Duodenal mucosa (tissue), 2 donors: ENCODE measurements around the gene PIK3C2B.
"Not testable (repeated sequence)": the region's sequence is repeated elsewhere in the genome, so short reads cannot be mapped to it uniquely, and the experiment has no call there.

ENCODE experiments used
- H3K27ac ChIP-seq: one replicate; pipeline ENCODE4 v1.7.0; 2013; ENCODE audit warnings: low read depth, low read length
- H3K27me3 ChIP-seq, 2 donors: one replicate each; pipeline ENCODE4 v1.7.0; 2013; ENCODE audit warnings: low read length in 2 of 2, control low read depth in 1 of 2; ENCODE audit not compliant: insufficient read depth in 2 of 2, control insufficient read depth in 1 of 2
- H3K36me3 ChIP-seq, 2 donors: one replicate each; pipeline ENCODE4 v1.7.0; 2013; ENCODE audit warnings: low read length in 2 of 2, control low read depth in 1 of 2; ENCODE audit not compliant: insufficient read depth in 2 of 2, control insufficient read depth in 1 of 2
- H3K4me1 ChIP-seq, 2 donors: one replicate each; pipeline ENCODE4 v1.7.0; 2013; ENCODE audit warnings: low read length in 2 of 2, control low read depth in 1 of 2; ENCODE audit not compliant: insufficient read depth in 2 of 2, control insufficient read depth in 1 of 2
- H3K4me3 ChIP-seq, 2 donors: one replicate each; pipeline ENCODE4 v1.7.0; 2013; ENCODE audit warnings: low read length in 2 of 2, low read depth in 1 of 2
- H3K9ac ChIP-seq, 2 donors: one replicate each; pipeline ENCODE4 v1.7.0; 2013; ENCODE audit warnings: low read length in 2 of 2, low read depth in 1 of 2
- H3K9me3 ChIP-seq, 2 donors: one replicate each; pipeline ENCODE4 v1.7.0; 2013; ENCODE audit warnings: low read length in 2 of 2, control low read depth in 1 of 2; ENCODE audit not compliant: control insufficient read depth in 1 of 2

The PIK3C2B gene

DNA sequence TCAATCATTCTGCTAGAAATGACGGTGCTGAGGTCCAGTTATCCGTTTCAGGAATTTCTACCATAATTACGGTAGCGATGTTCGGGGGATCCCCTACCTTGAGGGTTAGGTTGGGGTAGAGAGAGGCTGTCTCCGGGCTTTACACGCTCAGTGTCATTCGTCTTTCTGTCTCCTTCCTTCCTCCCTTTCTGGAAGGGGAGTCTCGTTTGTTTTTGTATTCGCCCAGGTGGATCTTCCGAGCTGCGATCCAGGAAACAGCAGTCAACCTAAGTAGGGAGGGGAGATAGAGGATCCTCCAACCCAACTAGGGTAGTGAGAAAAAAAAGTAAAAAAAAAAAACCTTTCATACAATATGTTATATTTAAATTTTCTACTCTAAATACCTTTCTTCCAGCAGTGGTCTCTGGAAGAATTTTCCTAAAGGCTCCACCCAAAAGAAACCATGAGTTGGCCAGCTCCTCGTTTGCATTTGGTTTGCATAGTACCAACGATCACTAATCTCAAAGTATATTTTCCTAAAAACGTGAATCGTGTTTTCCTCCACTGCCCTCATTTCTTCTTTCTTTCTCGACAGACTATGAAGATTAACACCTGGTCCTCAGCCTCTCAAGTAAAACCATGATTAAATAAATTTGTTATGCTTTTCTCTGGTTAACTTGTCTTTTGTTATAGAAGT lies 611 bp upstream of the PIK3C2B start:
- peak overlapping the region; percentile 84 to 99 for H3K4me3 ChIP-seq
- peak overlapping the region; percentile 83 to 96 for H3K9ac ChIP-seq
- H3K27ac ChIP-seq, result peak overlapping the region; percentile 90
- H3K4me1 ChIP-seq, result peaks cover 24 to 28% of the 10 kb centered on the region in 2 donors
- peaks cover 0 to 2% of the 10 kb centered on the region in 2 donors for H3K36me3 ChIP-seq
- H3K9me3 ChIP-seq, result no peaks in the 10 kb centered on the region
- no peaks in the 10 kb centered on the region for H3K27me3 ChIP-seq

DNA sequence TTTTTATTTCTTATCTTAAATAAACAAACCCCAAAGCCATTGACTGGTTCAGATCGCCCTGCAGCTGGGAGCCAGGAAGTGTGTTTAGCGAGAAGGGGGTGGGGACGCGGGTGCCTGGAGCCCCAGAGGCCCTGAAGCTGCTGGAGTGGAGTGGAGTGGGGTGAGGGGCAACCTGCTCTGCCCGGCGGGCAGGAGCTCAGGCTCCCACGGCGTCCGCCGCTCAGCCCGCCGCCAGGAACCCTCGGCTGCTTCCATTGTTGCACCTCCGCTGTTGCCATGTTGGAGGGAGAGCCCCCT lies 673 bp downstream of the PIK3C2B start:
- Histone ChIP-seq H3K27ac (peak overlapping the region; percentile 90), H3K4me3 (peak overlapping the region; percentile 84 to 99), H3K9me3 (no peaks in the 10 kb centered on the region), H3K9ac (peak overlapping the region; percentile 83 to 96), H3K4me1 (peaks cover 28 to 29% of the 10 kb centered on the region in 2 donors), H3K27me3 (no peaks in the 10 kb centered on the region), H3K36me3 (peaks cover 0 to 7% of the 10 kb centered on the region in 2 donors)

DNA sequence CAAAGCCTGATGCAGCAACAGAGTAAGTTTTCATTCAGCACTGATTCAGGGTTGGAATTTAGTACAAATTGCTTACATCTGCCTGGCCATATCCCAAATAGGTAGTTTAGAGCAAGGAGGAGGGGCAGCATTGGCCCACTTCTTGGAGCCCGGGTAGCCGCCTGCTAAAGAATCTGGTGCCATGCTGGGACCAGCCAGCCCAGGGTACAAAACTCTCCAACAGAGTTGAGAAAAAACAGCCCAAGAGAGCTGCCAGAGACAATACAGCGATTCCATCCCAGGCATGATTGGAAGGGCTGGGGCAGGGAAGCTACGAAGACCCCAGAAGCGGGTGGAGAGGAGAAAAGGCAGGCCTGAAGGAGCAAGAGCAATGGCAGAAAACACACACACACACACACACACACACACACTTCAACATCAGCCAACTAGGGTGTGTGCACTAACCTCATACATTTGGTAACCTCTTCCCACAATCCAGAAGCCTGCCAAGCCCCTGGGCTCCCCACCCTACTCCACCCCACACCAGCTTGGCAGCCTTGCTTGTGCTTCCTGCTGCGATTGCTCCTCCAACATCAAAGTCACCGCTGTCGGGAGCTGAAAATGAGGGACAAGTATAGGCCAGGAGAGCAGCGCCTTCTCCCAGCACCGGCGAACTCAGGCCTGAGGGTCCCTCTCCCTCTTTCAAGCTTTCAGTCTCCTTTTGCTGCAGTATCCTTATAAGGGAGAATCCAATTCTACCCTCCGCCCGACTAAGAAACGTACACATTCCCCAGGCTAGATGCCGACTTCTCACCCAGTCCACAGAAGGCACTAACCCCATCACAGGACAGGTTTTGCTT lies 1.2 kb downstream of the PIK3C2B start:
- Histone ChIP-seq H3K9ac (peak overlapping the region; percentile 83 to 96), H3K27me3 (no peaks in the 10 kb centered on the region), H3K36me3 (peaks cover 0 to 10% of the 10 kb centered on the region in 2 donors), H3K27ac (peak overlapping the region; percentile 90), H3K4me1 (peaks cover 28 to 29% of the 10 kb centered on the region in 2 donors), H3K9me3 (no peaks in the 10 kb centered on the region), H3K4me3 (peak overlapping the region; percentile 84 to 99)

DNA sequence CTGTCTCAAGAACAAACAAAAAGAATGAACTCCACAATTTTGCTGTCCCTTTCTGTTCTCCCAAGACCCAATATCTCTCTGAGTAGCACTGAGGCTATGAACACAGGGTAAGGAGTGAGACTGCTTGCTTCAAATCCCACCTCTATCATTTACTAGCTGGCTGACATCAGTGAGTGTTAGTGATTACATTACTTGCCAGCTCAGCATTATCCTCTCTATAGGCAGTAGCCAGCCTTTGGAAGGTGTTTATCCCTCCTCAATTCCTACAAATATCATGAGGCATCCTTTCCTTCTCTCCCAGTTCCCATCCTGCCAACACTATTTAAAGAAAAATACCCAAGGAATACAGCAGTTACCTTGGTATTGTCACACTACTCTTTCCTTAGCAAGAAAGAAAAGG lies 3.0 kb downstream of the PIK3C2B start:
- Histone ChIP-seq H3K27me3 (no peaks in the 10 kb centered on the region), H3K4me1 (peaks cover 28 to 29% of the 10 kb centered on the region in 2 donors), H3K9me3 (no peaks in the 10 kb centered on the region), H3K27ac (no peak overlapping the region), H3K9ac (peak overlapping the region in 1 of 2 donors; percentile 83), H3K36me3 (peaks cover 0 to 13% of the 10 kb centered on the region in 2 donors), H3K4me3 (peak overlapping the region in 1 of 2 donors; percentile 84)

DNA sequence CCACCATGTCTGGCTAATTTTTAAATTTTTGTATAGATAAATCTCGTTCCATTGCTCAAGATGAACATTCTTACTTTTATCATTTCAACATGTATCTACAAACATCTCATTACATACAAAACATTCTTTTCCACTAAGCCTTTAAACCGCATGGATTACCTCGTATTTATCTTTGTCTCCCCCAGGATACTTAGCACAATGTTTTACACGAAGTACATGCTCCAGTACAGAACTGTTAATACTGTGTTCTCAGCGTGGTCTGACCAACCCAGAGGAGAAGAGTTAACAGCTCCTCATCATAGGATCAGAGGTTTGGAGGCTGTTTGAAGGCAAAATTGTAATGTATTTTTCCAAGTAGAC lies 7.4 kb downstream of the PIK3C2B start:
- no peaks in the 10 kb centered on the region for H3K9me3 ChIP-seq
- H3K4me3 ChIP-seq, result no peak overlapping the region
- no peaks in the 10 kb centered on the region for H3K27me3 ChIP-seq
- H3K4me1 ChIP-seq, result peaks cover 18 to 26% of the 10 kb centered on the region in 2 donors
- H3K27ac ChIP-seq, result no peak overlapping the region
- peaks cover 0 to 13% of the 10 kb centered on the region in 2 donors for H3K36me3 ChIP-seq
- no peak overlapping the region for H3K9ac ChIP-seq

DNA sequence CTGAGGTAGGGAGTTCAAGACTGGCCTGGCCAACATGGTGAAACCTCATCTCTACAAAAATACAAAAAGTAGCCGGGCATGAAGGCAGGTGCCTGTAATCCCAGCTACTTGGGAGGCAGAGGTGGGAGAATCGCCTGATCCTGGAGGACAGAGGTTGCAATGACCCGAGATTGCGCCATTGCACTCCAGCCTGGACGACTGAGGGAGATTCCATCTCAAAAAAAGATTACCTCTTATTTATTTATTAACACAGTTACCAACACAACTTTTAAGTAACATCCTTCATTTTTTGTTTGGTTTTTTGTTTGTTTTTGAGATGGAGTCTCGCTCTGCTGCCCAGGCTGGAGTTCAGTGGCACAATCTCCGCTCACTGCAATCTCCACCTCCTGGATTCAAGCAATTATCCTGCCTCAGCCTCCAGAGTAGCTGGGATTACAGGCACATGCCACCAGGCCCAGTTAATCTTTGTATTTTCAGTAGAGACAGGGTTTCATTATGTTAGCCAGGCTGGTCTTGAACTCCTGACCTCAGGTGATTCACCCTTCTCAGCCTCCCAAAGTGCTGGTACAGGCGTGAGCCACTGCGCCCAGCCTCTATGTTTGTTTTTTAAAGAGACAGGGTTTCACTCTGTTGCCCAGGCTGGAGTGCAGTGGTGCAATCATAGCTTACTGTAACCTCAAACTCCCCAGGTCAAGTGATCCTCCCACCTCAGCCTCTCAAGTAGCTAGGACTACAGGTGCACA lies 7.9 kb downstream of the PIK3C2B start:
- Histone ChIP-seq H3K4me1 (peaks cover 13 to 26% of the 10 kb centered on the region in 2 donors), H3K36me3 (peaks cover 0 to 13% of the 10 kb centered on the region in 2 donors)
- H3K27ac ChIP-seq, H3K9me3 ChIP-seq, H3K9ac ChIP-seq, H3K4me3 ChIP-seq, H3K27me3 ChIP-seq: not testable (repeated sequence)

DNA sequence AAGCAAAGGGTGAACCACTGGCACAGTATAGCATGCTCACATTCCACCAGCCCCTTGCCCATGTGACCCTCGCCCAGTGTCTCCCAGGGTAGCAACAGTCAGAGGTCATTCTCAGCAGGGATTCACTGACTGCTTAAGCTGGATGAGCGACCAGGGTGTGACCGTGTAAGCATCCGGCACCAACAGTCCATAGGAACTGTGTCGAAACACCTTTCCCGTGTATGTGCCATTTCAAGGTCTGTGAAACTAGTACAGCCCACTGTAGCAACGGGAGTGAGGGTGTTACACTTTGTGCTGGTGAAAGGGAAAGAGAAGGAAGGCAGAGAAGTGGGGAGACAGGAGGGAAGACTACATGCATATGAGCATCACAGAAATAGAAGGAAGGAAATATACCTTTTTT lies 10.8 kb downstream of the PIK3C2B start:
- no peaks in the 10 kb centered on the region for H3K9me3 ChIP-seq
- no peaks in the 10 kb centered on the region for H3K27me3 ChIP-seq
- no peak overlapping the region for H3K27ac ChIP-seq
- no peak overlapping the region for H3K4me3 ChIP-seq
- no peak overlapping the region for H3K9ac ChIP-seq
- H3K36me3 ChIP-seq, result peaks cover 0 to 6% of the 10 kb centered on the region in 2 donors
- peaks cover 35 to 44% of the 10 kb centered on the region in 2 donors for H3K4me1 ChIP-seq

DNA sequence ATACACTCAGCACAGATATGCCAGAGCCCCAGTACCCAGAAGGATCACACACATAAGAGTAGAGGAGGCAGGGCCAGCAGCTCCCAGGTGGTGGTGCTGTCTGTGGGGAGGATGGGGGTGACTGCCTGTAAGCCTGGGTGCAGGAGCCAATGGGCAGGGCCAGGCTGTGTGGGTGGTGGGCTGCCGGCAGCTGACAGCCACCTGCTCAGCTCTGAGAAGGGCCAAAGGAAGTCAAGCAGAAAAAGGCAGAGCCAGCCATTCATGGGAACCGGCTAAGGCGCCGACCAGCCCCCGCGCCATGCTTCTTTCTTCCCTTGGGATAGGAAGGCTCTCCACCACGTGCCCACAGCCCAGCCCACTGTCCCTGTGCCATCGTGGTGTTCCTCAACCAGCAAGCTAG lies 14.1 kb downstream of the PIK3C2B start:
- Histone ChIP-seq H3K36me3 (peaks cover 0 to 2% of the 10 kb centered on the region in 2 donors), H3K9ac (peak overlapping the region in 1 of 2 donors; percentile 5), H3K4me3 (no peak overlapping the region), H3K9me3 (no peaks in the 10 kb centered on the region), H3K27me3 (no peaks in the 10 kb centered on the region), H3K27ac (no peak overlapping the region), H3K4me1 (peaks cover 62 to 67% of the 10 kb centered on the region in 2 donors)

DNA sequence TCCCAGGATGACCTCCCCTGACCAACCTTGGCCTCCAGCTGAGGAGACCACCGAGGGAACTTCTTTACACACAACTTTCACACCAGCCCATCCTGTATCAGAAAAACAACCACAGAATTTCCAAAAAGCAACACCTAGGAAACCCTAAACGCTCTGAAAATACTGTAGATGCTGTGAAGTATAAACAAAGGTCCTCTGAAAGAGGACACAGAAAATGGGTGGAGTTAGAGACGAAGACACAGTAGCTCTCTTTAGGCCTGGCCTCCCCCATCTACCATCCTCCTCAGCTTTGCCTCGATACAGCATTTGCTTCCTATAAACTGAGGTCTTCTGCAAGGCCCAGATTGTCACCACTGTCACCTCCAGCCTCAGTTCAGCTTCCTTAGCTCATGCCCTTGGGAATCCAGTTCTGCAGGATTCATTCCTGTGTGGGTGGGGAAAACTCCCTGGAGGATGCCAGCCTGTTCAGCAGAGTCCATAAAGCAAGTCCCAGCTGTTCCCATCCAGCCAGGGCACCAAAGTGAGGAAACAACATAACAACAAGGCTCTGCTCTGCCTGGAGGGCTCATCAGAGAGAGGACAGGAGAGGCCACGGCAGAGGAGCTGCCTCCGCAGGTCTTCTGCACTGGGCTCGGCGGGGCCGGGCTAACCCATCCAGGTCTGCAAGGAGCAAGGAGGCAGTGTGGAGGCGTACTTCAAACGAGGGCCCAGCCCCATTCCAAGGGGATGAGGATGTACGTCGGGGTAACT lies 15.0 kb downstream of the PIK3C2B start:
- Histone ChIP-seq H3K4me1 (peaks cover 62 to 71% of the 10 kb centered on the region in 2 donors), H3K4me3 (no peak overlapping the region), H3K36me3 (peaks cover 0 to 5% of the 10 kb centered on the region in 2 donors), H3K9ac (peak overlapping the region in 1 of 2 donors; percentile 19), H3K27me3 (no peaks in the 10 kb centered on the region), H3K9me3 (no peaks in the 10 kb centered on the region), H3K27ac (no peak overlapping the region)
